Activated T-helper 17 cell treated with anti-CD3 and anti-CD28 coated beads, Interleukin-2, amount 50 U/mL, for 72 hours (primary cell): ENCODE data around the gene CHN2. TPM values are rescaled to one million over a fixed set of nuclear protein-coding genes. Genes with fewer than 3 reads are reported as not detected.

ENCODE experiments used
- ATAC-seq: fragments of 150-1000 bp; cut with Tn5 transposase; replicated peaks from 2 replicates; pipeline ENCODE4 v1.10.0; 2021; ENCODE audit warnings: mild to moderate bottlenecking, moderate library complexity
- H3K27ac Mint-ChIP-seq: one replicate; pipeline ENCODE4 v1.8.0; 2022; ENCODE audit warnings: mixed read lengths
- H3K27me3 Mint-ChIP-seq: one replicate; pipeline ENCODE4 v1.8.0; 2022; ENCODE audit warnings: mixed read lengths
- H3K36me3 Mint-ChIP-seq: one replicate; pipeline ENCODE4 v1.8.0; 2022; ENCODE audit warnings: low read depth, mild to moderate bottlenecking, mixed read lengths
- H3K4me1 Mint-ChIP-seq: one replicate; pipeline ENCODE4 v1.8.0; 2022; ENCODE audit warnings: mixed read lengths
- H3K4me3 Mint-ChIP-seq: one replicate; pipeline ENCODE4 v1.8.0; 2022; ENCODE audit warnings: mild to moderate bottlenecking, mixed read lengths
- H3K9me3 Mint-ChIP-seq: one replicate; pipeline ENCODE4 v1.8.0; 2022; ENCODE audit warnings: mixed read lengths
- total RNA-seq, 2 donors: library from RNA; stranded (reverse); gene quantifications; one replicate each; pipeline ENCODE4 v1.2.3, GENCODE V29; 2022

Gene CHN2
- total RNA-seq, 2 donors from 2014 or later = 0.85 TPM; not detected in 1

DNA sequence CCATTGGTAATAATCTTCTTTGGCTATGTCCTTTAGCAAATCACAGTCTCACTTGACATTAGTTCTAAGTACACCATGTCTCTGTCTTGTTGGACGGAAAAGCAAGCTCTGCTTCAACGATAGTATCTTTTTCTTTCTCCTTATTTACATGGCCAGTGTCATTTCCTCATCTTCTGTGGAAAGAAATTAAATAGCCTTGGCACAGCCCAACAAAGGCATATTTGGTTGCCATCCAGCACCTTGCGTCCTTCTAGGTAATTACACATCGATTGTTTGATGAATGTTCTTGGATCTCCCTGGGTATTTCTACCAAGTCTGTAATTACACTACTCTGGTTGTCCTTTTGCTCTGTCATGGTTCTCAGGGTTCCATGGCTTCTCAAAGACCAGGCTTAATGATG, 183.1 kb downstream of the CHN2 start:
- Mint-ChIP-seq H3K4me1 (no peaks in the 10 kb centered on the region), H3K36me3 (no peaks in the 10 kb centered on the region), H3K4me3 (no peak overlapping the region), H3K27me3 (peaks cover 12% of the 10 kb centered on the region), H3K9me3 (peaks cover 2% of the 10 kb centered on the region), H3K27ac (no peak overlapping the region)
- no peak for ATAC-seq

DNA sequence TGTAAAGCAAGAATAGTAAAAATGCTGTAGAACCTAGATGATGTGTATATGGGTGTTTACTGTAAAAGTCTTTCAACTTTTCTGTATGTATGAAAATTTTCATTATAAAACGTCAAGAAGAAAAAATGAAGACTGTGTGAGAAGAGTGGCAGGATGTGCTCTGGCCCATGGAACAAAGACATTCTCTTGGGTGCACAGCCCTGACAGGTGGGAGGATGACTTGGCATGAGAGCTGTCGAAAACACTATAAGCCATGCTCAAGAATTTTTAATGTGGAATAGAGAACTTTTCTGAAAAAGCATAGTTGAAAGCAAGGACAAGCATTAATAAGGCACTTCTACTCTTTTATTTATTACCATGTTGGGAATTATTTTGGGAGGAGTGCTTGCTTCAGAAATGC, 185.0 kb downstream of the CHN2 start:
- H3K36me3 Mint-ChIP-seq = no peaks in the 10 kb centered on the region

DNA sequence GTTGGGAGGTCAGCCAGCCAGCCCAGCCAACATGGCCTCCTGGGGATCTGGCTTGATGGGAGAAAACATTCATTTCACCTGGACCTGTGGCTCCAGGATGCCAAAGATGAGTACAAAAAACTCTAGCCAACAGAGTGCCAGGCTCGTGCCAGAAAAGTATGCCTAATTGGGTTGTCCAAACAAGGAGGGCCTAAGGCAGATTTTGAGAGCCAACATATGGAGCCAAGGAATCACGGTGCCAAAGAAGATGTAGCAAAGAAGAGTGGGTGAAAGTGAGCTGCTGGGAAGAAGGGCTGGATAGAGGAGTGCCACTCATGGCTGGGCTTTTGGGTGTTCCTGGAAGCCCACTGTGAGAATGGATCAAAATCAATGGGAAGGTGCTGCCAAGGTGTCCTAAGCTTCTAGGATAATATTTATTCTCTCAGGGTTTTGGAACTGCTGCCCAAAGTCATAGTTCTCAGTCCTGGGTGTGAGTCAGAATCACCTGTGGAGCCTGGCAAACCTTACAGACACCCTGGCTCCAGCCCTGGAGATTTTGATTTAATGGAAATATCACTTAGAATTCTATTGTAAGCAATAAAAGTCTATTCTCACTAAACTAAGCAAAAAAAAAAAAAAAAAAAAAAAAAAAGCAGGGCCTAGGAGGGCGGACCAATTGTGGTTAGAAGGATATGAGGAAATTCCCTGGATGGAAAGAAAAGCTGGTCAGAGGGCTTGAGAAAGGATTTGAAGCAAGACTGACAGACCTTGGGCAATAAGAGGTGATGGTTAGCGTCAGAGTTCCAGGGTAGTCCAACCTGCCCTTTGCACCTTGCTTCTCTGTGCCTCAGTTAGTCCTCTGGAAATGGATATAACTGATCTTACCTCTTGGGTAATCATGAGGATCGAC, 186.9 kb downstream of the CHN2 start:
- H3K9me3 Mint-ChIP-seq = peaks cover 3% of the 10 kb centered on the region
- H3K4me3 Mint-ChIP-seq = no peak overlapping the region
- no peaks in the 10 kb centered on the region for H3K4me1 Mint-ChIP-seq
- H3K27me3 Mint-ChIP-seq = peaks cover 20% of the 10 kb centered on the region
- H3K36me3 Mint-ChIP-seq = no peaks in the 10 kb centered on the region
- no peak for ATAC-seq
- no peak overlapping the region for H3K27ac Mint-ChIP-seq

More for the DNA sequence above, 185.0 kb downstream of the CHN2 start:
- no peak overlapping the region for H3K4me3 Mint-ChIP-seq
- H3K9me3 Mint-ChIP-seq = peaks cover 3% of the 10 kb centered on the region
- no peaks in the 10 kb centered on the region for H3K4me1 Mint-ChIP-seq
- no peak overlapping the region for H3K27ac Mint-ChIP-seq
- peaks cover 20% of the 10 kb centered on the region for H3K27me3 Mint-ChIP-seq
- no peak for ATAC-seq

DNA sequence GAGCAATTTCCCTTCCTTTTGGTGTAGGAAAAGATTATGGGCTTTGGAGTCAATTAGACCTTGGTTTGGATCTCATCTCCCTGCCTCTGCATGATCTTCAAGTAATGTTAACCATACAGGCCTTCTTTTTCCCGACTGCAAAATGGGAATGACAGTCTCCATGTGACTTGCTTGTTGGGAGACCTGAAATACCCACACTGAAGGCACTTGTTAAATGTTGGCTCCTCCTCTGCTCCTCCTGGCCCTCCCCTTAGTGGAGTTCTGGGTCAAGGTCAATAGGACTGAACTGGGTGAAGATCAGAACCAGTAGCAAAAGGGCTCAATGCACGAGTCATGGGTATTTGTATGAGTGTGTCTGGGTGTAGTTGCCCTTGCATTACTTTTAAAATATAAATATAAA, 189.7 kb downstream of the CHN2 start:
- Mint-ChIP-seq H3K36me3 (no peaks in the 10 kb centered on the region), H3K27ac (no peak overlapping the region), H3K27me3 (peaks cover 17% of the 10 kb centered on the region), H3K4me3 (no peak overlapping the region), H3K9me3 (peaks cover 3% of the 10 kb centered on the region), H3K4me1 (no peaks in the 10 kb centered on the region)
- no peak for ATAC-seq

DNA sequence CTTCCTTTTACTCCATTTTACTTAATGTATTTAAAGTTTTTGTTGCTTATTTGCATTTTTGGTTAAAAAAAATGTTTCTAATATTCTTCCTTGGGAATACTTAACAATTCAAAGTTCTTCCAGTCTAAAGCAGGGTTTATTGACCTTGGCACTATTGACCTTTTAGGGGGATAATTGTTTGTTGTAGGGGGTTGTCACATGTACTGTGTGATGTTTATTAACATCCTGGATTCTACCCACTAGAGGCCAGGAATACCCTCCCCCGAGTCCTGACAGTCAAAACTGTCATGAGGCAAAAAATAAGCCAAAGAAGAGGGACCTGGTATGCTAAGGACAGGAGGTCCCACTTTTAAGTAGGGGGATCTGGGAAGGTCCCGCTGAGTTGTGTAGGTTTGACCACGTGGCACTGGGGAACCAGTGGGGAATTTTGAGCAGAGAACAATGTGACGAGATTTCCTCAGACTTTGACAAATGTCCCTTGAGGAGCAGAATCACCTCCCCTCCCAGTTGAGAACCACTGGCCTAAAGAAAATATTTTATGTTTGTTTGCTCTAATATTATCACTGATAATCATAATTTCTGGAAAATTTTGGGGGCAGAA, 190.7 kb downstream of the CHN2 start:
- Mint-ChIP-seq H3K9me3 (peaks cover 3% of the 10 kb centered on the region), H3K36me3 (no peaks in the 10 kb centered on the region), H3K27me3 (peaks cover 17% of the 10 kb centered on the region), H3K4me1 (no peaks in the 10 kb centered on the region), H3K27ac (no peak overlapping the region), H3K4me3 (no peak overlapping the region)
- ATAC-seq = no peak

DNA sequence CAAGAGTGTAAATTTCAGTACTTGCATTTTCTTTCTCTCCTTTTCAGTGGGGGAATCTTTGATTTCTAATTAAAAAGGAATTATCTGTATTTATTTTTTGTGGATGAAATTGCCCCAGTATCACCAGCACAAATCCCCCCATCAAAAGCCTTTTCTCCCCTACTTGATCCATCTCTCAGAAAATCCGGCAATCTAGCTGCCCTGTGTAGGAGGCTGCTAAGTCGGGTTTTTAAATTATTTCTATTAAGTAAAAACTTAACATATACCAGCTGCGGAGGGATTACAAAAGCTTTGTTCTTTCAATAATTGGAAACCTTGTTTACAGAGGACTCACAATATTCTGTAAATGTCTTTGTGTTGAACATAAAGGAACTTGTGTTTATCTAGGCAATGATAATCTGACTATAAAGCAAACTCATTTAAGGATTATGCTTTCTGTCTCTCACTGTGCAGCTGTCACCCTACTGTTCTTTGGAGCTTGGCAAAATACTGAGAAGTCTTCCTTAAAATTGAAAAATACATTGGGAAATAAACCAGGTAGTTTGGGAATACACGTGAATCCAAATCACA, 191.7 kb downstream of the CHN2 start:
- H3K36me3 Mint-ChIP-seq = no peaks in the 10 kb centered on the region
- H3K27ac Mint-ChIP-seq = no peak overlapping the region
- peaks cover 11% of the 10 kb centered on the region for H3K27me3 Mint-ChIP-seq
- peaks cover 3% of the 10 kb centered on the region for H3K9me3 Mint-ChIP-seq
- no peaks in the 10 kb centered on the region for H3K4me1 Mint-ChIP-seq
- H3K4me3 Mint-ChIP-seq = no peak overlapping the region
- ATAC-seq = no peak

DNA sequence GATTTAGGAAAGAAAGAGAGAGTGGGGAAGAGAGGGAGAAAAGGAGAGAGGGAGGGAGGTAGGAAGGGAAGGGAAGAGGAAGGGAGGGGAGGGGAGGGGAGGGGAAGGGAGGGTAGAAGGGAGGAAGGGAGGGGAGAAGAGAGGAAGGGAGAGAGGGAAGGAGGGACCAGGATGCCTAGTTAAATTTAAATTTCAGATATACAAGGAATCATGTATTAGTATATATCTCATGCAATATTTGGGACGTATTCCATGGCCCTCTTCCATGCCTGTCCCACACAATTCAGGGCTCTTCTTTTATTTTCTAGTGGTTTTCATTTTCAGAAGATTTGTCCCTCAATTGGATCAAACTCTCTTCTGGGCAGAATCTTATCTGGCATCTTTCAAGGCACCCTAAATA, 196.7 kb downstream of the CHN2 start:
- no peaks in the 10 kb centered on the region for H3K36me3 Mint-ChIP-seq
- H3K9me3 Mint-ChIP-seq = no peaks in the 10 kb centered on the region
- no peak for ATAC-seq
- H3K27ac Mint-ChIP-seq = no peak overlapping the region
- no peak overlapping the region for H3K4me3 Mint-ChIP-seq
- no peaks in the 10 kb centered on the region for H3K4me1 Mint-ChIP-seq
- peaks cover 2% of the 10 kb centered on the region for H3K27me3 Mint-ChIP-seq

DNA sequence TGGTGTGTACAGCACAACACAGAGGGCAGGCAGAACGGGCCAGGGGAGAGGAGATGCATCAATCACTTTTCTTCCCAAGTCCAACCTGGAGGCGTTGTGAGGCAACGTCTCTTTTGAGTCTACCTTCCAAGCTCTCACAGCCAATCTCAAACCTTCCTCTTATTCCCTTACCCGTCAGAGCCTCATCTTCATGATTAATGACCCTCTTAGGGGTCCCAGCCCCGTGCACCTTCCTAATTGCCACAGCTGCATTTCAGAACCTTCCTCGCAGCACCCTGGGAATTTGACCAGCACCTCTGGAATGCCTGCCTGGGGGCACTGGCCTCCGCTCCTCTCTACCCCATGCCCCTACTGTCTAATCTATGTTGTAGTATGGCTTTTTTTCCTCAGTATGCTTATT, 199.7 kb downstream of the CHN2 start:
- Mint-ChIP-seq H3K36me3 (no peaks in the 10 kb centered on the region), H3K4me1 (no peaks in the 10 kb centered on the region), H3K9me3 (no peaks in the 10 kb centered on the region), H3K27me3 (peaks cover 2% of the 10 kb centered on the region), H3K4me3 (no peak overlapping the region), H3K27ac (no peak overlapping the region)
- no peak for ATAC-seq

DNA sequence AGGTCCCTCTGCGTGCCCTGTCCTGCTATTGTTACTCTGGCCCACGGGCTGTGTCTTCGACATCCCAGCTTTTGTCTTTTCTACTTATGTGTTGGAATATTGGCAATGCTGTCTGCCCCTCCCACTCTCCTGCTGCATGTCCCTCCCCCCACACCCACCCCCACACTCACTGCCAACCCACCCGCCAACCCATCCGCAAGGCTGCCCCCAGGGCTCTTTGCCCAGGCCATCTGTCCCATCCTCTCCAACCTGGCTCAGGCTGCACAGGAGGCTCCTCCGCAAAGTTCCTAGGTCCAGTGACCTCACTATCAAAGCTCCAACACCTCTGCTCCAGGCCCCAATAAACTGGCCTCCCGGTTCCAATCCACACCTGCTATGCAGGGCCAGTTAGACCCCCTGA, 202.0 kb downstream of the CHN2 start:
- peaks cover 2% of the 10 kb centered on the region for H3K27me3 Mint-ChIP-seq
- no peak overlapping the region for H3K27ac Mint-ChIP-seq
- H3K4me1 Mint-ChIP-seq = no peaks in the 10 kb centered on the region
- no peak for ATAC-seq
- H3K4me3 Mint-ChIP-seq = no peak overlapping the region
- H3K36me3 Mint-ChIP-seq = no peaks in the 10 kb centered on the region
- H3K9me3 Mint-ChIP-seq = no peaks in the 10 kb centered on the region

DNA sequence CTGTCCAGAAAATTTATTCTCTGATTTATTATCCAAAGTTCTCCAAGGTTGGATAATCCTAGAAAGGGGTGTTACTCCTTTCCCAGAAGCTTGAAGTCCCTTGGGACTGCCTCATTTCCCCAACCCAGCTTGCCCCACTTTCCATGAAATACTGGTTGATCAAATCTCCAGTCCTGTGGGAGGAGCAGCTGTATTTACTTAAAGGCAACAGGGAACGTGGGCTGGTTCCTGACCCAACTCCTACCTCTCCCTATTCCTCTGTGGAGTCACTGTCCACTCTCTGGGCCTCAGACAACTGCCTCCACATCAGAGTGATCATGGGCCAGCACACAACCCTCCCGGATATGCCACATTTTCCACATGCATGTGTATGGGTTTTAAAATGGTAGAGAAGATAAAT, 202.8 kb downstream of the CHN2 start:
- ATAC-seq = no peak
- peaks cover 2% of the 10 kb centered on the region for H3K27me3 Mint-ChIP-seq
- H3K9me3 Mint-ChIP-seq = no peaks in the 10 kb centered on the region
- no peak overlapping the region for H3K4me3 Mint-ChIP-seq
- no peaks in the 10 kb centered on the region for H3K4me1 Mint-ChIP-seq
- no peaks in the 10 kb centered on the region for H3K36me3 Mint-ChIP-seq
- no peak overlapping the region for H3K27ac Mint-ChIP-seq

DNA sequence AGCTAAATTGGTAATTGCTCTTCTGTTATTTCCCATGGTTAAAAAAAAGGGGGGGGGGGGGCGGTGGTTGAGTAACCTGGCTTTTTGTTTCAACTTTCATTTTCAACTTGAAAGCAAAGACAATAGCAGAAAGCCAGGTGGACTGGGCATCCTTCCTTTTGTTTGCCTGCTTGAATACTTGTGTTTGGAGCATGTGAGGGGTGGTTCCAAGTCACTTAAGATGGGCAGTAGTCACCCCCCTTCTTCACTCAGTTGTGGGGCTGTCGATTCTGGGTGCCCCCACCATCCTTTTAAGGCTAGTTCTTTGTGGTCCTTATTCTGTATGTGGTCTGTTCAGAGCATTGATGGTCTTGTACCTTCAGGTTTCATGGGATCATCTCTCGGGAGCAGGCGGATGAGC, 203.4 kb downstream of the CHN2 start:
- peaks cover 2% of the 10 kb centered on the region for H3K27me3 Mint-ChIP-seq
- ATAC-seq = no peak
- no peak overlapping the region for H3K4me3 Mint-ChIP-seq
- H3K27ac Mint-ChIP-seq = no peak overlapping the region
- no peaks in the 10 kb centered on the region for H3K9me3 Mint-ChIP-seq
- H3K4me1 Mint-ChIP-seq = no peaks in the 10 kb centered on the region
- H3K36me3 Mint-ChIP-seq = no peaks in the 10 kb centered on the region

DNA sequence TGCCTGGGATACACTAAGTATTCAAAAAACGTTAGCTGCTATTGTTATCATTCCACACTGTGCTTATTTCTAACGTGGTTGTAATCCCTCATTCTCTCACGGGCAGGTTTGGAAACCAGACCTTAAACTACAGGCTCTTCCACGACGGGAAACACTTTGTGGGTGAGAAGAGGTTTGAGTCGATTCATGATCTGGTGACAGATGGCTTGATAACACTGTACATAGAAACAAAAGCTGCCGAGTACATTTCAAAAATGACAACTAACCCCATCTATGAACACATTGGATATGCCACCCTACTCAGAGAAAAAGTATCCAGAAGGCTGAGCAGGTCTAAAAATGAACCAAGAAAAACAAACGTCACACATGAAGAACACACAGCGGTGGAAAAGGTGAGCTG, 205.9 kb downstream of the CHN2 start:
- no peaks in the 10 kb centered on the region for H3K9me3 Mint-ChIP-seq
- H3K27ac Mint-ChIP-seq = no peak overlapping the region
- no peaks in the 10 kb centered on the region for H3K36me3 Mint-ChIP-seq
- H3K27me3 Mint-ChIP-seq = no peaks in the 10 kb centered on the region
- no peak overlapping the region for H3K4me3 Mint-ChIP-seq
- no peaks in the 10 kb centered on the region for H3K4me1 Mint-ChIP-seq
- ATAC-seq = no peak

DNA sequence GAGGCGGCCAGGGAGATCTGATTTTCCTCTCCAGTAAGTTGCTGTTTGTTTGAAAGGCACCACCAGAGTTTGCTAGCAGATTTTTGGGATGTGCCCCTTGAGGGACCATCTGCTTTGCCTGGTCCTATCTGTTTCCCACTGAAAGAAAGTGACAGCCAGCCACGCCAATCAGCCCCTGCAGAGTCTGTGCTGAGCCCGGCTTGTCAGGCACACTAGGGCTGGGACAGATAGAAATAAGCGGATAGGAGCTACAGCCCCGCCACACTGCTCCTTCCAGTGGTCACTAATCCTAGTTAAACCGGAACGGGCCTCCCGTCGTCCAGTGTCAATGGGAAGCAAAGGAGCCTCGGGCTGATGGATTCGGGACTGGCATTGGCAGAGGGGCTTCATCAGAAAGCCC, 207.2 kb downstream of the CHN2 start:
- Mint-ChIP-seq H3K4me1 (no peaks in the 10 kb centered on the region), H3K27ac (no peak overlapping the region), H3K9me3 (no peaks in the 10 kb centered on the region), H3K27me3 (no peaks in the 10 kb centered on the region), H3K36me3 (no peaks in the 10 kb centered on the region), H3K4me3 (no peak overlapping the region)
- no peak for ATAC-seq

DNA sequence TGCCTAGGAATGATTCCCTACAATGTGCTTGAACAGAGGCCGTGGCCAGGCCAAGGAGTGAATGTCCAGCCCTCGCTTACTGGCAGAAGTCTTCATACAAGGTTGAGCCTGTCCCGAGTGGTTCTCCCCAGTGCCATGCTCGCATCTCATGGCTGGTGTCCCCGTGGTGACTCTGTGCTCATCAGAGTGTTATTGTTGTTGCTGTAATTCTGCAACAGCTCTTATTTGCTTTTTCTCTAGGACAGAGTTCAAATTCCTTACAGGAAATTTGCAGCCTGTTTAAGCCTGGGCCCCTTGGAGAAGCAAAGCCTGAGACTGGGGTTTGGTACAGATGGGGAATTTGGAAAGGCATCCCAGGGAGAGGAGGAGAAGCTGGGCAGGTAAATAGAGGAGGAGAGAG, 211.3 kb downstream of the CHN2 start:
- no peaks in the 10 kb centered on the region for H3K36me3 Mint-ChIP-seq
- H3K4me1 Mint-ChIP-seq = no peaks in the 10 kb centered on the region
- no peaks in the 10 kb centered on the region for H3K9me3 Mint-ChIP-seq
- ATAC-seq = no peak
- no peak overlapping the region for H3K27ac Mint-ChIP-seq
- H3K27me3 Mint-ChIP-seq = no peaks in the 10 kb centered on the region
- H3K4me3 Mint-ChIP-seq = no peak overlapping the region

DNA sequence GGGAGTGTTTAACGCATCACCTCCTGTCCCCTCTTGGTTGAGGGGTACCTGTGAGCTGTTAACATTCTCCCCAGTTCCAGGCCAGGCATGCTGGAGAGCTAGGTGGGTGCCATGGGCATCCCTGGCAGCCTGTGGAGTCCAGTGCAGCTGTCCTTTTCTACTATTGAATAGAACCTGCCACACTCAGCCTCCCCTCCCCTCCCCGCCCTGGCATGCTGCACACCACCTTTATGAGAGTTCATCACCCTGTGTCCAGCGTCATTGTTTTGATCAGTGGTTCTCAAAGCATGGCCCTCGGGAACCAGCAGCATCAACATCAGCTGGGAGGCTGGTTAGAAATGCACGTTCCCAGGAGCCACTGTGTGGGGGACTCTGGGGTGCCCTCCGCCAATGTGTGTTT, 211.8 kb downstream of the CHN2 start:
- Mint-ChIP-seq H3K4me1 (no peaks in the 10 kb centered on the region), H3K27ac (no peak overlapping the region), H3K4me3 (no peak overlapping the region), H3K27me3 (no peaks in the 10 kb centered on the region), H3K9me3 (no peaks in the 10 kb centered on the region), H3K36me3 (no peaks in the 10 kb centered on the region)
- ATAC-seq = no peak
